ENCODE measurements around the gene CLIP4.

GRCh38 chr2:29222381-29223179, 107.4 kb downstream of the CLIP4 start:
- TF ChIP-seq CTCF (IDR thresholded peaks at IDR 0.05; ENCODE audit: low read length): no peak
- TF ChIP-seq EZH2 (IDR thresholded peaks at IDR 0.05; ENCODE audit: borderline replicate concordance, low read length): no peak
